H1 (cell line): Measurements from ENCODE around the gene LINC00632. TPM values are rescaled to one million over a fixed set of nuclear protein-coding genes. Genes with fewer than 3 reads are reported as not detected.

Experiments
- CTCF ChIA-PET: fragments of 300-600 bp; sonication (Branson Sonifier 250); formaldehyde crosslinking; loops from one replicate; lab custom pipeline; 2021; ENCODE audit not compliant: partially characterized antibody; lab: Charles Lee
- POLR2A ChIA-PET: fragments of 300-600 bp; sonication (Branson Sonifier 250); formaldehyde crosslinking; loops from one replicate; lab custom pipeline; 2021; ENCODE audit warnings: inconsistent platforms; ENCODE audit not compliant: partially characterized antibody; lab: Charles Lee
- DNase-seq, 2 experiments: peaks; one replicate each; pipeline versions ENCODE4 v3.0.0 to v3.0.0-alpha.2; 2010 to 2022; ENCODE audit warnings: low spot score in 2 of 2, low read depth in 1 of 2, mixed read lengths in 1 of 2
- FAIRE-seq: peaks from 2 replicates; lab custom pipeline; 2011; peaks lifted over from hg19 to GRCh38; lab: Jason Lieb, UNC
- H2AFZ ChIP-seq: 2 replicates; pipeline ENCODE4 v1.8.1; 2012; ENCODE audit warnings: low read length, inconsistent platforms
- H2AK5ac ChIP-seq: 2 replicates; pipeline ENCODE4 v1.6.1; 2013; ENCODE audit warnings: low read depth, low read length
- H2BK120ac ChIP-seq: replicated peaks from 2 replicates; pipeline ENCODE3; 2013; ENCODE audit warnings: low read depth, low read length, inconsistent platforms
- H2BK12ac ChIP-seq: 2 replicates; pipeline ENCODE4 v1.6.1; 2013; ENCODE audit warnings: low read depth, low read length
- H2BK15ac ChIP-seq: 2 replicates; pipeline ENCODE4 v1.6.1; 2013; ENCODE audit warnings: low read length
- H2BK20ac ChIP-seq: 2 replicates; pipeline ENCODE4 v1.6.1; 2013; ENCODE audit warnings: low read length
- H2BK5ac ChIP-seq: 2 replicates; pipeline ENCODE4 v1.6.1; 2013; ENCODE audit warnings: low read depth, low read length
- H3K14ac ChIP-seq: 2 replicates; pipeline ENCODE4 v1.6.1; 2013; ENCODE audit warnings: inconsistent platforms; ENCODE audit not compliant: insufficient read length
- H3K18ac ChIP-seq: 2 replicates; pipeline ENCODE4 v1.6.1; 2013; ENCODE audit warnings: low read length; ENCODE audit errors: extremely low read depth
- H3K23ac ChIP-seq: 2 replicates; pipeline ENCODE4 v1.6.1; 2013; ENCODE audit warnings: inconsistent platforms; ENCODE audit not compliant: insufficient read length
- H3K23me2 ChIP-seq: 2 replicates; pipeline ENCODE4 v1.6.1; 2013; ENCODE audit warnings: low read depth, low read length
- H3K27ac ChIP-seq: 2 replicates; pipeline ENCODE4 v1.6.1; 2011; ENCODE audit warnings: low read depth, low read length, inconsistent platforms
- H3K27me3 ChIP-seq, 4 experiments: replicated peaks in 1 of 4; 1 replicate in 1 of 4; 2 replicates in 3 of 4; pipeline versions ENCODE4 v1.6.1 to v1.8.1; 2011 to 2013; ENCODE audit warnings: low read length in 3 of 4, mild to moderate bottlenecking in 3 of 4, inconsistent platforms in 2 of 4, mixed read lengths in 2 of 4, moderate library complexity in 1 of 4; ENCODE audit not compliant: control insufficient read depth in 3 of 4, insufficient read depth in 3 of 4; ENCODE audit errors: extremely low read depth in 1 of 4
- H3K36me3 ChIP-seq, 4 experiments: 2 replicates each; pipeline versions ENCODE4 v1.6.1 to v1.8.1; 2011 to 2013; ENCODE audit warnings: mild to moderate bottlenecking in 4 of 4, low read length in 3 of 4, moderate library complexity in 2 of 4, control low read depth in 1 of 4, inconsistent platforms in 1 of 4; ENCODE audit not compliant: insufficient read depth in 4 of 4, control insufficient read depth in 2 of 4
- H3K4ac ChIP-seq: replicated peaks from 2 replicates; pipeline ENCODE3; 2013; ENCODE audit warnings: low read length, low read depth, mixed read lengths, inconsistent platforms; ENCODE audit not compliant: insufficient read length
- H3K4me1 ChIP-seq, 4 experiments: replicated peaks in 1 of 4; 1 replicate in 1 of 4; 2 replicates in 3 of 4; pipeline versions ENCODE4 v1.6.1 to v1.8.1; 2011 to 2013; ENCODE audit warnings: low read length in 3 of 4, inconsistent platforms in 2 of 4, mixed read lengths in 1 of 4; ENCODE audit not compliant: insufficient read depth in 4 of 4, control insufficient read depth in 3 of 4
- H3K4me2 ChIP-seq, 2 experiments: 2 replicates each; pipeline versions ENCODE4 v1.6.1 to v1.8.1; 2011 to 2013; ENCODE audit warnings: low read depth in 2 of 2, low read length in 2 of 2, control low read depth in 1 of 2, inconsistent platforms in 1 of 2, mild to moderate bottlenecking in 1 of 2; ENCODE audit not compliant: insufficient read depth in 1 of 2
- H3K4me3 ChIP-seq, 4 experiments: fragments of 200-600, 300-600 bp in 1 of 4; sonication (generic), shearing (Covaris generic), sonication (Bioruptor Twin) in 1 of 4; 2 replicates each; pipeline versions ENCODE4 v1.5.1 to v1.8.1; 2011 to 2016; ENCODE audit warnings: low read length in 4 of 4, low read depth in 3 of 4, control low read depth in 2 of 4, inconsistent platforms in 2 of 4, mild to moderate bottlenecking in 2 of 4, mixed read lengths in 1 of 4, moderate library complexity in 1 of 4; ENCODE audit not compliant: insufficient read depth in 2 of 4; ENCODE audit errors: extremely low read depth in 1 of 4
- H3K56ac ChIP-seq: replicated peaks from 2 replicates; pipeline ENCODE3; 2013; ENCODE audit warnings: low read depth, mild to moderate bottlenecking, mixed read lengths, low read length, inconsistent platforms; ENCODE audit not compliant: insufficient read length
- H3K79me1 ChIP-seq: 2 replicates; pipeline ENCODE4 v1.6.1; 2013; ENCODE audit warnings: low read depth, low read length, control low read depth
- H3K79me2 ChIP-seq, 2 experiments: 2 replicates each; pipeline versions ENCODE4 v1.6.1 to v1.8.1; 2012 to 2013; ENCODE audit warnings: low read length in 2 of 2, mild to moderate bottlenecking in 2 of 2, inconsistent platforms in 1 of 2; ENCODE audit not compliant: insufficient read depth in 2 of 2, control insufficient read depth in 1 of 2
- H3K9ac ChIP-seq, 4 experiments: replicated peaks in 1 of 4; 1 replicate in 1 of 4; 2 replicates in 3 of 4; pipeline versions ENCODE4 v1.6.1 to v1.8.1; 2011 to 2013; ENCODE audit warnings: low read depth in 3 of 4, low read length in 3 of 4, control low read depth in 2 of 4, mild to moderate bottlenecking in 2 of 4, moderate library complexity in 2 of 4, inconsistent platforms in 1 of 4; ENCODE audit errors: extremely low read depth in 1 of 4
- H3K9me3 ChIP-seq, 2 experiments: 2 replicates each; pipeline versions ENCODE4 v1.6.1 to v1.8.1; 2012 to 2013; ENCODE audit warnings: mild to moderate bottlenecking in 2 of 2, moderate library complexity in 2 of 2, control low read depth in 1 of 2, inconsistent platforms in 1 of 2, low read depth in 1 of 2, low read length in 1 of 2, mixed read lengths in 1 of 2; ENCODE audit not compliant: insufficient read depth in 2 of 2
- H4K20me1 ChIP-seq, 2 experiments: replicated peaks in 1 of 2; 2 replicates each; pipeline versions ENCODE3 to v1.8.1; 2011 to 2013; ENCODE audit warnings: inconsistent platforms in 2 of 2, low read length in 2 of 2, mild to moderate bottlenecking in 1 of 2; ENCODE audit not compliant: insufficient read depth in 2 of 2, control insufficient read depth in 1 of 2
- H4K5ac ChIP-seq: 2 replicates; pipeline ENCODE4 v1.6.1; 2013; ENCODE audit warnings: low read length, low read depth, mixed read lengths, inconsistent platforms; ENCODE audit not compliant: insufficient read length
- H4K8ac ChIP-seq: 2 replicates; pipeline ENCODE4 v1.8.0; 2013; ENCODE audit warnings: mild to moderate bottlenecking, moderate library complexity, low read length, inconsistent platforms; ENCODE audit not compliant: insufficient read depth; ENCODE audit errors: extremely low read depth
- H4K91ac ChIP-seq: replicated peaks from 2 replicates; pipeline ENCODE3; 2013; ENCODE audit warnings: low read length, mixed read lengths, inconsistent platforms; ENCODE audit not compliant: insufficient read length
- ATF2 ChIP-seq: IDR thresholded peaks from 2 replicates; pipeline ENCODE4 v1.6.1; 2012; ENCODE audit warnings: low read length, inconsistent platforms
- BACH1 ChIP-seq: IDR thresholded peaks from 2 replicates; pipeline ENCODE4 v1.6.1; 2012; ENCODE audit warnings: low read length, improper control_type of control experiment
- CBX5 ChIP-seq: fragments of 300-800, 300-1000 bp; sonication (generic); IDR thresholded peaks from 2 replicates; pipeline ENCODE4 v1.7.1; 2016; ENCODE audit warnings: antibody characterized with exemption, low read length, low read depth
- CHD2 ChIP-seq: IDR thresholded peaks from 2 replicates; pipeline ENCODE4 v1.6.1; 2012; ENCODE audit warnings: low read length, improper control_type of control experiment
- CREB1 ChIP-seq: IDR thresholded peaks from 2 replicates; pipeline ENCODE4 v1.6.1; 2012; ENCODE audit warnings: inconsistent platforms
- EP300 ChIP-seq, 2 experiments: IDR thresholded peaks; 1 replicate in 1 of 2; 2 replicates in 1 of 2; pipeline ENCODE4 v1.6.1; 2011 to 2012; ENCODE audit warnings: low read depth in 2 of 2, low read length in 2 of 2, mild to moderate bottlenecking in 2 of 2, borderline replicate concordance in 1 of 2, inconsistent platforms in 1 of 2, moderate library complexity in 1 of 2
- GABPA ChIP-seq: IDR thresholded peaks from 2 replicates; pipeline ENCODE4 v1.6.1; 2011; ENCODE audit warnings: mild to moderate bottlenecking, low read length, moderate library complexity, borderline replicate concordance; ENCODE audit not compliant: insufficient read depth
- GTF2F1 ChIP-seq: IDR thresholded peaks from 2 replicates; pipeline ENCODE4 v1.6.1; 2012; ENCODE audit warnings: low read depth, low read length, improper control_type of control experiment, borderline replicate concordance
- JUN ChIP-seq: IDR thresholded peaks from 2 replicates; pipeline ENCODE4 v1.6.1; 2011; ENCODE audit warnings: low read depth, mild to moderate bottlenecking, improper control_type of control experiment, low read length
- PHF8 ChIP-seq: fragments of 200-600 bp; sonication (generic); conservative IDR thresholded peaks from 2 replicates; pipeline ENCODE4 v1.7.1; 2012; ENCODE audit warnings: low read depth, mild to moderate bottlenecking, inconsistent platforms, low read length, moderate library complexity
- RAD21 ChIP-seq, 2 experiments: IDR thresholded peaks in 1 of 2; conservative IDR thresholded peaks in 1 of 2; 2 replicates each; pipeline ENCODE4 v1.6.1; 2011; ENCODE audit warnings: low read depth in 2 of 2, low read length in 2 of 2, improper control_type of control experiment in 1 of 2, inconsistent platforms in 1 of 2, mild to moderate bottlenecking in 1 of 2, moderate library complexity in 1 of 2
- TAF1 ChIP-seq: IDR thresholded peaks from 2 replicates; pipeline ENCODE4 v1.6.1; 2011; ENCODE audit warnings: mild to moderate bottlenecking, low read depth, low read length
- TEAD4 ChIP-seq: IDR thresholded peaks from 2 replicates; pipeline ENCODE4 v1.6.1; 2012; ENCODE audit warnings: low read depth, low read length, inconsistent platforms, mixed read lengths
- WGBS, 2 experiments: shearing (Covaris generic) in 1 of 2; methylation state at CpG; one replicate each; pipeline versions ENCODE4 v1.1.6 to v1.1.7; 2013 to 2015; ENCODE audit warnings: low lambda C conversion rate in 2 of 2, mixed read lengths in 2 of 2, inconsistent platforms in 1 of 2, low coverage in 1 of 2, missing lambda C conversion rate in 1 of 2; ENCODE audit not compliant: insufficient replicate concordance in 2 of 2, insufficient coverage in 1 of 2, insufficient read length in 1 of 2; ENCODE audit errors: extremely low coverage in 1 of 2, missing lambda C conversion rate in 1 of 2; 5-methylcytosine and 5-hydroxymethylcytosine counted together
- polyA plus RNA-seq, 7 experiments: library from polyadenylated mRNA; depleted of rRNA in 3 of 7; stranded (reverse) in 5 of 7; unstranded in 2 of 7; fragments of >200 nt in 5 of 7; fragments of 200-250 nt in 2 of 7; gene quantifications; 1 replicate in 5 of 7; 2 replicates in 1 of 7; 4 replicates in 1 of 7; pipeline versions ENCODE4 v1.2.1 to v1.2.3, GENCODE V29; 2011 to 2013; ENCODE audit warnings: missing spikeins in 2 of 7, mixed read lengths in 2 of 7
- total RNA-seq: library from RNA; stranded (reverse); fragmentation: NEBNext Ultra II Directional; extraction: Animal tissue kit (Norgen Biotek cat#: 25700); gene quantifications from 2 replicates; pipeline ENCODE4 v1.2.1, GENCODE V29; 2021

Gene LINC00632
- total and polyA plus RNA-seq, 2 of the 8 experiments (the other 6 are each of a cell fraction or from before 2014, with no cell fraction given) = 24.5 to 85.1 TPM

GRCh38 chrX:140725500-140725899 is 15.9 kb downstream of the LINC00632 start:
- no peak overlapping the region for H3K56ac ChIP-seq
- H3K23me2 ChIP-seq = peaks cover 23% of the 10 kb centered on the region; the same call in 1 of the 2 replicates
- no peak overlapping the region for H3K18ac ChIP-seq
- ChIA-PET POLR2A (no interaction called here), CTCF (no interaction called here)
- H4K91ac ChIP-seq = no peak overlapping the region
- H3K4ac ChIP-seq = no peak overlapping the region
- no peak for DNase-seq
- no peaks in the 10 kb centered on the region; a peak in 1 of 4 replicates for H3K79me2 ChIP-seq
- no peak overlapping the region for H3K4me3 ChIP-seq
- H3K4me2 ChIP-seq = no peak overlapping the region
- H4K20me1 ChIP-seq = peaks cover 0 to 8% of the 10 kb centered on the region in 2 experiments
- no peak overlapping the region for H3K9ac ChIP-seq
- peak; percentile 13 for FAIRE-seq
- no peaks in the 10 kb centered on the region for H3K4me1 ChIP-seq
- no peak overlapping the region for H4K8ac ChIP-seq
- no peak overlapping the region for H3K14ac ChIP-seq
- no peak overlapping the region for H2BK120ac ChIP-seq
- no peaks in the 10 kb centered on the region for H3K27me3 ChIP-seq
- no peak overlapping the region for H3K27ac ChIP-seq
- H2BK15ac ChIP-seq = no peak overlapping the region
- H3K79me1 ChIP-seq = no peaks in the 10 kb centered on the region
- H2BK5ac ChIP-seq = no peak overlapping the region
- WGBS, 2 experiments = 93% methylated on average over 4 of the region's 4 CpGs; no CpG with 5 or more reads in 1 of the 2 experiments
- no peaks in the 10 kb centered on the region for H3K9me3 ChIP-seq
- peak overlapping the region; percentile 100; the same call in 1 of the 2 replicates for H2AK5ac ChIP-seq
- no peak overlapping the region for H2BK20ac ChIP-seq
- H2BK12ac ChIP-seq = peak overlapping the region; percentile 94; the same call in 1 of the 2 replicates
- no peak overlapping the region for H3K23ac ChIP-seq
- peaks cover 0 to 9% (median 0%) of the 10 kb centered on the region in 4 experiments; a peak in 3 of 8 replicates for H3K36me3 ChIP-seq
- H2AFZ ChIP-seq = no peak overlapping the region
- H4K5ac ChIP-seq = no peak overlapping the region
- TF ChIP-seq GABPA = no peak
- TF ChIP-seq TAF1 = no peak
- TF ChIP-seq EP300 (IDR thresholded peaks at IDR 0.05; ENCODE audit: borderline replicate concordance in 1 of 2, low read depth in 2 of 2, low read length in 2 of 2) = no peak
- TF ChIP-seq PHF8 = no peak
- TF ChIP-seq CHD2 = no peak
- no peak for TF ChIP-seq RAD21 (IDR thresholded peaks at IDR 0.05 in 1 of 2, conservative IDR thresholded peaks at IDR 0.05 in 1 of 2; ENCODE audit: low read depth in 2 of 2, low read length in 2 of 2)
- no peak for TF ChIP-seq CREB1
- no peak for TF ChIP-seq GTF2F1
- TF ChIP-seq JUN = no peak
- TF ChIP-seq TEAD4 = no peak
- no peak for TF ChIP-seq BACH1
- no peak for TF ChIP-seq ATF2
- no peak for TF ChIP-seq CBX5
